Fibroblast of skin of right biceps (primary cell): ENCODE measurements around the gene GPR18.

Experiments used
- DNase-seq: peaks from one replicate; pipeline ENCODE4 v3.0.0-alpha.2; 2013

Gene GPR18

GRCh38 chr13:99206226-99206625, 52.0 kb downstream of the GPR18 start:
- DNase-seq: no peak

- no peak for DNase-seq
These were observed 52.5 kb downstream of the GPR18 start for GRCh38 chr13:99205621-99206220.
